Thyroid gland (tissue), 4 donors: ENCODE results near the gene CPA5.

ENCODE experiments used
- CTCF ChIP-seq, 6 experiments: fragments of 200-600 bp in 3 of 6; fragments of 450-650 bp in 3 of 6; sonication (generic) in 3 of 6; IDR thresholded peaks; one replicate each; pipeline ENCODE4 v1.5.1; 2016 to 2019; ENCODE audit warnings: antibody characterized with exemption in 6 of 6, mild to moderate bottlenecking in 2 of 6, inconsistent platforms in 1 of 6, moderate library complexity in 1 of 6
- POLR2A ChIP-seq, 2 donors: fragments of 450-650 bp; IDR thresholded peaks; one replicate each; pipeline ENCODE4 v1.6.1; 2017; ENCODE audit warnings: antibody characterized with exemption in 2 of 2, mild to moderate bottlenecking in 2 of 2, moderate library complexity in 1 of 2

- TF ChIP-seq CTCF (IDR thresholded peaks at IDR 0.05), result no peak
- TF ChIP-seq POLR2A (IDR thresholded peaks at IDR 0.05), result no peak
Observed at GRCh38 chr7:130371046-130371445, 26.4 kb downstream of the CPA5 start.
